A172 (cell line): ENCODE measurements around the gene PAX3. TPM values are rescaled to one million over a fixed set of nuclear protein-coding genes. Genes with fewer than 3 reads are reported as not detected.

ENCODE experiments used
- DNase-seq: peaks from one replicate; pipeline ENCODE4 v3.0.0-alpha.2; 2015; ENCODE audit warnings: low spot score
- total RNA-seq: library from RNA; depleted of rRNA; stranded (reverse); fragments of >200 nt; shearing (Covaris generic); gene quantifications from 2 replicates; pipeline ENCODE4 v1.2.3, GENCODE V29; 2014; rRNA removed

Gene PAX3
- total RNA-seq = not detected in 2 replicates

DNA sequence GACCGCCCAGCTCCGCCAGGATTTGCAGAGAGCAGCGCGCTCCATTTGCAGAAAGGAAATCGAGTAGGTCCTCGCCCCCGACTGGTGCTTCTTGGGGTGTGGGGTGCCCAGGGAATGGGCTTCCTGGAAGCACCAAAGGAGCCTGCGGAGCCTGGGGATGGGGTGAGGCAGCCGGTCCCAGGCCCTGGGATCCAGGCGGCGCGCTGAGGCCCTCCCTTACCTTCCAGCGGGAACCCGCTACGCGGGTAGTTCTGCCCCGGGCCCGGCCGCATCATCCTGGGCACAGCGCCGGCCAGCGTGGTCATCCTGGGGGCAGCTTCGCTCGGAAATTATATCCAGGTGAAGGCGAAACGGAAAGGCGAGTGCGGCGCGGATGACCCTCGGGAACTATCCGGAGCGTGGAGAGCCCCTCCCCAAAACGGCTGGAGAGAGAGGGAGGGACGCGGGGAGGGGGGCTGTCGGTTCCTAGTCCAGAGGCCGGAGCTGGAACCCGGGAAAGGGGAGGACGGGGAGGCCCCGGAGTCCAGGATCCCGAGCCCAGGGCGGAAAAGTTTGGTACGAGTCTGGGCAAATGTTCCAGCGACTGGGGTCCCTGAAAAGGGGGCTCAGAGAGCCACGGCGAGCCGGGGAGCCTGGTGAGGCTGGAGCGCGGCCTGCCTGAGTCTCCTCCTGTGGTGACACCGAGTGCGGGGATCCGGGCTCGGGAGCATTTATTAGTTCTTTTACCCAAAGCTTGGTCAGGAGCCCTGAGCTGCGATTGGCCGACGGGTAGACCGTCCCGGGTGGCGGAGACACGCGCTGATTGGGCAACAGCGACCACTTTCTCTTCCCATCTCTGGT lies at the start of gene PAX3:
Gene PAX3 (minus strand): TSS at position 688 of the 840 bp plus-strand sequence. CDS start 383 bp downstream, at position 305.
- no peak for DNase-seq

DNA sequence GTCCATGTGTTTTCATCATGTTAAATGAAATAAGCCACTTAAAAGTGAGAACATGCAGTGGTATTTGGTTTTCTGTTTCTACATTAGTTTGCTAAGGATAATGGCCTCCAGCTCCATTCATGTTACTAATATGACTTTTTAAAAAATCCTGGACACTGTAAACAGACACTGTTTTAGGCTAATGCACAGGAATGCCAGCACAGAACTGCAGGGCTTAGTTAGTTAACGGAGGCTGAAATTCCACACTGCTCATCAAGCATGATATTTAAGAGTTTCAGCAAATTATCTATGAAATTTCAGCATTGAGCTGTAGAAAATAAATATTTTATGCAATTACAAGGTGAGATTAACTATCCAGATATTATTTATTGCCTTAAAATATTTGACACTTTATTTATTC lies 42.5 kb upstream of the PAX3 start:
- DNase-seq = no peak

DNA sequence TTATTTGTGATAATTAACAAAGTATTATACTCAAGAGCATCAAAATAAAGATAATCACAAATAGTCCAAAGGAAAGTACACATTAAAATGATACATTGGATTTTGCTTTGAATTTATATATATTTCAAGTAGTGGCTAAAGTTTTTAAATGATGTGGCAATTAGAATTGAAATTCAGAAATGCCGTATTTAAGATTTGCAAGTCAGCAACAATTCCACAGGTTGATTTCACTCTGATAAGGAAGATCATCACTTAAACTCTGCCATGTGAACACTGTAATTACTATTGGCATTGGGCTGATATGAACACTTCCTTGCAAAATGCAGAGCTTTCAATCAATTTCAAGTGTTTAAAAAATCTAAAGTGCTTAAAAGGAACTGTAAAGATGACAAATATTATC lies 39.6 kb upstream of the PAX3 start:
- no peak for DNase-seq

DNA sequence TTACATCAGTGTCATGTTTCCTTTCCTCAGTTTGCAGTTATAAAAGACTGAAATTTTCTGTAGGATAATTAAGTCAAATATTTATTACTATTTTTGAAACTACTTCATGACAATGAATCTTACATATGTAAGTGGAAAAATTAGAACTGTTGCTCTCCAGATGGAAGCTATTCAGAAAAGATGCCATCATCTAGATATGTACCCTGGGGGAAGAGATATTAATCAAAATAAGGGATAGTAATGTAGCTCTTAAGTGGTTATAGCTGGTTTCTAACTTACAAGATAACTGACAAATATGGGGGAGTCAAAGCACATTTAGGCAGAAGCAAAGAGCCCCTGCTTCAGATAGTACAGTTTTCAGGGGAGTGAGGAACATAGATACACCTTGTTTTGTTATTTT lies 38.1 kb upstream of the PAX3 start:
- DNase-seq = no peak

DNA sequence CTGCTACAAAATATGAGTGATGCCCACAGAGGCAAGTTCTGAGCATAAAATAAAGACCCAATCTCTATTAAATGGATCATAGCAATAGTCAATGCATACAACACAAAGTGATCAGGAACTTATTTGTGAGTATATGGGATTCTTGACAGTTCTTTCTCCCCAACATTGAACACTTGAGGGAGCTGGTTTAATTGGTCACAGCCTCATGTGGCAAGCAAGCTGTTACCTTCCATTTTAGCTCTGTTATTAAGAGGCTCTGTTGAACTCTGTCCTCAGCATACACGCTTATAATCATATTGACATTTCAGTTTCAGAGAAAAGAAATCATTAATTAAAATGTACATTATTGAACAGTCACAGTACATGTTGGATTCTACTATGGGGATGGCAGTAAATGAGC lies 37.6 kb upstream of the PAX3 start:
- DNase-seq = no peak

DNA sequence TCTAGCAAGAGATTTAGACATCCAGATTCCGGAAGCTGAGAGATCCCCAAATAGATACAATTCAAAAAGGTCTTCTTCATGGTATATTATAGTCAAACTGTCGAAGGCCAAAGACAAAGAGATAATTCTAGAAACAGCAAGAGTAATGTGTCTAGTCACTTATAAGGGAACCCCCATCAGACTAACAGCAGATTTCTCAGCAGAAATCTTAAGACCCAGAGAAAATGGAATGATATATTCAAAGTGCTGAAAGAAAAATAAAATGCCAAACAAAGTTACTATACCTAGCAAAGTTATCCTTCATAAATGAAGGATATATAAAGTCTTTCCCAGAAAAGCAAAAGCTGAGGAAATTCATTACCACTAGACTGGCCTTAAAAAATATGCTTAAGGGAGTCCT lies 36.1 kb upstream of the PAX3 start:
- no peak for DNase-seq

DNA sequence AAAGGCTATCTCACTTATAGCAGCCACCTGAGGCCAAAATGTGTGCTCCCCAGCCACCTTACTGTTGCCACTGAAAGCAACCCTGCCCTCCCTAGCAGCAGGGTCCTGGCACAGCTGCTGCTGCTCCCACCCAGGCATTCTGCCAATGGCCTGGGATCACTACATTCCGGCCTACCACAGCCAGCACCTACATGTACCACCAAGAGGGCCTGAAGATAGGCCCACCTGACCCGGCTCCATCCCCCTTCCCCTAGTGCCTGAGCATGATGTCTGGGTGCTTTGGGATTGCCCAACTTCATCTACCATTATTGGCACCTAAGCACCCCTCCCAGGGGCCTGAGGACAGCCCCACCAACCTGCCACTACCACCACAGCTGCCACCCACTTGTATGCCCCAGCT lies 34.6 kb upstream of the PAX3 start:
- DNase-seq = no peak

DNA sequence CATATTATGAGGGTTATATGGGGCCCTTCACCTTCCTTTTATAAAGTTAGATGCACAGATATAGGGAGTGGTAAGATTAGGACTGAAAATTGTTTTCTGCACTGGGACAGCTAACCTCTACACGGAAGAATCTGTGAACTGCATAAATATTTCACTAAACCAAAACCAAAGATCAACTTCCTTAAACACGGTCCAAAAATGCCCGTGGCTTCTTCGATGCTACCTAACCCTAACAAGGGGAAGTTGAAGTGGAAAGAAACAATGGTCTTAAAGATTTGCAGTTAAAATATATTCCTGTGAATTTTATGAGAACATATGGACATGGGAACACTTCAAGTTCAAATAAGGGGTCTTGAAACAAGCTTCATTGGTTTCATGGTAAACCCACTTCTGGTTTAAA lies 33.3 kb upstream of the PAX3 start:
- no peak for DNase-seq

DNA sequence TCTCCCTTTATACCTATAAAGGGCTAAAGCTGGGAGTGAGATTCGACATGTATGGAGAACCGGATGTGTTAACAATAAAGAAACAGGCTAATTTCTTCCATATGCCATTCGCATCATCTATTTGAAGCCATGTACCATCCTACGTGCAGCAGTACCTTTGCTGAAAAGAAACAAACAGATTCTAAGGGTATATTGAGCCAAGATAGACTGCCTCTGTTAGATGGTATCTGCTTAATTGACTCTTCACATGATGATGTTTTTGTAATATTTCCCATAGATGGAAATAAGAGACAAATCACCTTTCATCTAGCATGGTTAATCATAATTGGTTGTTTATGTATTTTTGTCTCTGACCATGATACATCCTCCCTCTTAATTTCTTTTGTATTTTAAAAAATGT lies 32.1 kb upstream of the PAX3 start:
- DNase-seq = no peak

DNA sequence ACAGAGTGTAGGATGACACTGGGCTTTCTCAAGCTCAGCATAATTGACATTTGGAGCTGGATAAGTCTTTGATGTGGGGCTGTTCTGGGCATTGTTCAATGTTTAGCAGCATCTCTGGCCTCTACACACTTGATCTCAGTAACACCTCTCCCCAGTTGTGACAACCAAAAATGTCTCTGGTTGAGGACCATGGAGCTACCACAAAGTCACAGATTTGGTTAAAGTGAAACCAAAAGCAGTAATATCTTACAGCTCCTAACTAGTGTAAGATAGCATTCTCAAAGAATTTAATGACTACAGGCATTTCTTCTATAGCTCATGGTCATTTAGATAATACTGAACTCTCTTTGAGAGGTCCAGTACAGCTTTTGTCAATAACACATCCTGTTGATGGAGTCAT lies 23.4 kb upstream of the PAX3 start:
- no peak for DNase-seq

DNA sequence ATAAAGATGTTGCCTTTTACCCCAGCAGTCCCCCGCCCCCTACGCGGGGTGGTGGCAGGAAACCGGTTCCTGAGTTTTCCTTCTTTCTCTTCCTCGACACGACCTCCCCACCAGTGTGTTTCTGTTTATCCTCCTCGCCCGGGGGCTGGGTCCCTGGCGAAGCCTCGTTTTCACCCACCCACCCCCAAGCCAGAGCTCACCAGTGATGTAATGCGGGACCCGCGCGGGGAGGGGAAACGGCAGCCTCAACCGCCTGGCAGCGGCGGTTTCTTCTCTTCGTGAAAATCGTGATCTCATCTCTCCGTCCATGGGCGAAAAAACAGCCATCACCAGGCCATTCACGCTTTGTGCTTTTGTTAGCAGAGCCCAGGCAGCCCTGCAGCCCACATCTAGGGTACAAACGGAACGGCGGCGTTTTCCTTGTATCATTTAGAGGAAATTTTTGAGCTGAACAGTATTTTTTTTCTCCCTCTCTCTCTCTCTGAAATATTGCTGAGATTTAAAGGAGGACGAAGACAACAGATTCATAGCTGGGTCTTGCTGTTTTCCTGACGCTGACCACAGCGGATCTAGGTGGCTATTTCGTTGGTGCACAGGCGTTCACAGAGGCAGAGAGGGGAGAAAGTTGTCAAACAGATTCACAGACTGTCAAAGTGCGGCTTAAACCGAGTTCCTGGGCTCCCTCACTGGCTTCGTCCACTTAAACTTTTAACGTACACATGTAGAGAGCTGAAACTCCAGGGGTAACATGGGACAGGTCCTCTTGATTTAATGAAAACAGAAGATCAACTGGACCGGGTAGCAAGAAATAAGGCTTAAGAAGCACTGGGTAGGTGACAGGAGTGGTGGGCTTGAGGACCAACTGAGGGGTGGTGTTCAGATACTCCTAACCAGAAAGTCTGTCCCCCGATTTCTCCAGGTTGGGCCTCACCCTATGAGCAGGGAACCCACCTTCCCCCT lies 21.9 kb upstream of the PAX3 start:
- DNase-seq = no peak

DNA sequence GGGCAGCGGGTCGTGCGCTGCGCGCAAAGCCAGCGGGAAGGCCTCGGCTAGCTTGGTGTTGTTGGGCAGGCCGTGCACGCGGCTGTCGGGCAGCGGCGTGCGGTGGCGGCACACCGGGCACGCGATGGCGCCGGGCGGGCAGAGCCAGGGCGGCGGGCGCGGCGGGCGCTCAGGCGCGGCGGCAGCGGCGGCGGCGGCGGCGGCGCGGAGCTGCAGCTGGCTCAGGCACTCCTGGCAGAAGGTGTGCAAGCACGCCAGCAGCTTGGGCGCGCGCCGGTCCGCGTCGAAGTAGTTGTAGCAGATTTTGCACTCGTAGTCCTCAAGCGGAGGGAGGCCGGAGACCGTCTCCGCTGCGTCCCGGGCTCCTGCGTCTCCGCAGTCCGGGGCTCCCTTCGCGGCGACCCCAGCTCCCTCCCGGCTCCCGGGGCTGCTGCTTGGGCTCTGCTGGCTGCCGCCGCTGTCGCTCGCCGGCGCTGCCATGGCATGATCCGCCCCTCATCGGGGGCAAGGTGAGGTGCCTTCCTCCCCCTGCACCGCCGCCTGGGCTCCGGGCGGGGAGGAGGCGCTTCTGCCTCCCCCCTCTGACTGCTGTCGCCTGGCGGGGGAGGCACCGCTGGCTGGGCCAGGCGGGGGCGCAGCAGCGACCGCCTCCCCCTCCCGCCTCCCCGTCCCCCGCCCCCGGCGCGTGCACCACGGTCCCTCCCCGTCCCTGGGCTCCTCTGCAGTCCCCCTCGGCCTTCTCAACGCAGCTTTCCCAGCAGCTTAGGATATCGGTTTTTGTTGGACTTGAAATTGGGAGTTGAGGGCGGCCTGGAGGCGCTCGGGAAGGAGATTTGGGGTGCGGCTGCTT lies 21.0 kb upstream of the PAX3 start:
- DNase-seq = no peak

DNA sequence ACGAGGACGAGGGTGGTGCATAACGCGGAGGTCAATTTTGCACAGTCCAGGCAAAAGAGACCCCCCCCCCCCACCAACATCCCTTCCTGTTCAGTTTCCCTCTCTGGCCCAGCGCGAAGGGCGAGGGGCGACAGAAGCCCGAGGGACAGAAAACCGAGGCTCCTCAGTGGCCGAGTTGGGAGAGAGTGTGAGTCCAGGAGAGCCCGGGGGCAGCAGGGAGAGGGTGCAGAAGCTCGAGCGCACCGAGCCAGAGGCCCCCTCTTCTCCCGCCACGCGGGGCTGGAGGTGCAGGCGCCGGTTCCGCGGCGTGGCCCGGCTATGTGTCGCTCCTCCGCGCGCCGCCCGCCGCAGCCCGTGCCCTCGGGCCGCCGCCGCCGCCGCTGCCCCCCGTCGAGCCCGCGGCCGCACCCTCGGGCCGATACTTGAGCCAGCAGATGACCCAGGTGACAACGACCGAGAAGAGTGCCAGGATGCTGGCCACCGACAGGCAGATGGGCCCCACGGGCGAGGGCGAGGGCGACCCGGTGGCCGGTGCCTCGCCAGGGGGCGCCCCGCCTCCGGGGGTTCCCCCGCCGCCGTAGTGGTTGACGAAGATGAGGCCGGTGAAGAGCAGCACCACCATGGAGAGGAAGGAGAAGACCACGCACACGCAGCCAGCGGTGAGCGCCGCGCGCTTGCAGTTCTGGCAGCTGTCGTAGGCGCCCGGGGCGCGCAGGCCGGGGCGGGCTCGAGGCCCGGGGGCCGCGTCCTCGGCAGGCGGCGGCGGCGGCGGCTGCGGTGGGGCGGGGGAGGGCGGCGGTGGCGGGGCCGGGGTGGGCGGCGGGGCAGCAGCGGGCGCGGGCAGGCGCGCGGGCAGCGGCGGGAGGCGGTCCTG lies 20.2 kb upstream of the PAX3 start:
- no peak for DNase-seq

DNA sequence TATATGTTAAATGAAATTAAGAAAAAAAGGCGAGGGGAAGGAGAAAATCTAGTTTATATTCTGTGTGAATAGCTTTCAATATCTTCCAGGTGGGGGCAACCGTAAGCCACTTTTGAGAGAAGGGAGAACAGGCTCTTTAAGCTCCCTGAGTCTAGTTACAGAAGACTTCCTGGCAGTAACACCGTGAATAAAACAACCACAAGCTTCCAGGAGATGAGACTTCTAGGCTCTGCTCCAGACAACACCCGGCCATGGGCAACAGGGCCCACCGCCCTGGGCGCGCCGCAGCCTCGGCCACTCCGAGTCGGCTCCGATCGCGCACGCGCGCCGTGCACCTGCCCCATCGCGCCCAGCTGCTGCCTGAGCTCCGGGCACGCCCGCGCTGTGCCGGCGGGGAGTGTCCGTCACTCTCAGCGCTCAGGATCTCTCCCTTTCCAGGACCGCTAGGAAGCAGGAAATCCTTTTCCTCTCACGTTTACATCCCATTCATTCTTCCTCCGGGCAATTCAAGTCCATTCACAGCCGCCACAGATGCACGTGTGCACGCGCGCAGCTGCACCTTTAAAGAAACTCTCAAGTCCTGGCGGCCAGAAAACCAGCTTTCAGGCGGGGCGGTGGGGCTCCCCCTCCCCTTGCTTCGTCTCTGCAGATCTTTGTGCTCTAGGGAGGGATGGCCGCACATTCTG lies 19.4 kb upstream of the PAX3 start:
- peak; percentile 78 for DNase-seq

DNA sequence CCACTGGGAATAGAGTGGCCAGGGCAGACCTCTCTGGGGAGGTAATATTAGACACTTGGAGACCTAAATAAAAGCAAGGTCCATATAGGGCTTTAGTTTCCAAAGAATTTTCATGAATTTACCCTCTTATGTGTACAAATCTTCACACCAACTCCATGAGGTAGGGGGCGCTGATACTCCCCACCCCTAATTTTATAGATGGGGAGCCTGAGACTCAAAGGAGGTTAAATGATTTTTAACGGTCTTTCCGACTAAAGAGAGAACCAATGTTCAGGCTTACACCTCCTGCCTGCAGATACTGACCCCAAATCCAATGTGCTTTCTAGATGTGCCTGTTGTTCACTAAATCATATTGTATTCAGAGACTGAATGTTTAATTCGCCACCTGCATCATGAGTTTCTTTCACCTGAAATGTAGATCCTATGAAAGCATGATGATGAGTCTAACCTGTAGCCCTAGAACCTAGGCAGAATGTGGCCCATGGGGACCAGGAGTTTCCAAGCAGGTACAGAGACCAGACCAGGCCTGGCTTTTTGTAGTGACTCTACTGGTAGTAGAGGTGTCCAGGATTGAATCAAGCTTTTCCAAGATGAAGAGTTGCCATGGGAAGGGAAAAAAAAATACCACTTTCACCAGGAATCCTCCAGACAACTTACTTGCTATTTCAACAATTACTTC lies 16.8 kb upstream of the PAX3 start:
- DNase-seq = no peak

DNA sequence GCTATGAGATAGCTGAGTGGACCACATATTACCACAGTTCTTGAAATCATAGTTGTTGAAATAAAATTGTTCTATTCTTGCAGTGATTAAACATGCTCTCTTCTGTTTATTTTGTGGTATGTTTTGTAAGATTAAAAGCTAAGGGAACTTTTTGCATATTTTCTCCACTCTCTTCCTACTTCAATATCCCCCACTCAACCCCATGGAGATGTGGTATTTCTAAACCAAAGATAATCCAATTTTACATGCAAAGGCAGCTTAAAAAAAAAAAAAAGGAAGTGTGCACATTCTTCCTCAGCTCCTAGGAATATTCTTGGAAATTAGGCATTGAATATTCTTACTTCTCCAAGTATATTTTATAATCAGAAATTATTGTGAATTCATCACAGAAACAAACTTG lies 15.0 kb upstream of the PAX3 start:
- DNase-seq = no peak

DNA sequence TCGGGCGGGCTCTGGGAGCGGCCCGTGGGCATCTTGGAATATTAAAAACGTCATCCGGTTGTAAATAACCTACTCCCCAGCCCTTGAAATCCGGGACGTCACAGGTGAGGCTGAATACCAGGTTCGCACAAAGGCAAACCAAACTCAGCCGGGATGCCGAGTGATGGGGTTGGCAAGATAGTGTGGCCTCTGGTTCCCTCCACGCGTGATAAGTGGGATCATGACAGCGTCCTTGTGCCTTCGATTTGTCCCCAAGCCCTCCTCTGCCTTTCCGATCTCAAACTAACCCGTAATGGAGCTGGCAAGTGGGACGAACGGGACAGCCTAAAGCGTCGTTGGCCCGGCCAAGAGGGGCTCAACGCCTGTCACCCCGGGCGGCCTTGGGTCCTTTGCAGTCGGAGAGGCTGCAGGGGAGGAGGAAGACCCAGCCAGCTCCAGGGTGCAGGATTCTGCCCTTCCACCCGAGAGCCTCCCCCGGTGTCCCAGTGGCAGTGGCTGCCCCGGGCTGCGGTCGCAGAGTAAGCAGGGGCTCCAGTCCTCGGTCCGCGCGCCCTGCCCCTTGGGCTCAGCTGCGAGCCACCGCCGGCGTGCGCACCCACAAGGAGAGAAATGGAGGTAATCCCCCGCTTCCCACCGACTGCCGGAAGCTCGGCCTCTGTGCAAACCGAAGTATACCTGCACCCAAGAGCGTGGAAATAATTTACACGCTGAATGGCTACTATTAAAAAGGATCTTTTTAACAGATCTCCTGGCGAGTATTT lies 13.4 kb upstream of the PAX3 start:
- DNase-seq = no peak

DNA sequence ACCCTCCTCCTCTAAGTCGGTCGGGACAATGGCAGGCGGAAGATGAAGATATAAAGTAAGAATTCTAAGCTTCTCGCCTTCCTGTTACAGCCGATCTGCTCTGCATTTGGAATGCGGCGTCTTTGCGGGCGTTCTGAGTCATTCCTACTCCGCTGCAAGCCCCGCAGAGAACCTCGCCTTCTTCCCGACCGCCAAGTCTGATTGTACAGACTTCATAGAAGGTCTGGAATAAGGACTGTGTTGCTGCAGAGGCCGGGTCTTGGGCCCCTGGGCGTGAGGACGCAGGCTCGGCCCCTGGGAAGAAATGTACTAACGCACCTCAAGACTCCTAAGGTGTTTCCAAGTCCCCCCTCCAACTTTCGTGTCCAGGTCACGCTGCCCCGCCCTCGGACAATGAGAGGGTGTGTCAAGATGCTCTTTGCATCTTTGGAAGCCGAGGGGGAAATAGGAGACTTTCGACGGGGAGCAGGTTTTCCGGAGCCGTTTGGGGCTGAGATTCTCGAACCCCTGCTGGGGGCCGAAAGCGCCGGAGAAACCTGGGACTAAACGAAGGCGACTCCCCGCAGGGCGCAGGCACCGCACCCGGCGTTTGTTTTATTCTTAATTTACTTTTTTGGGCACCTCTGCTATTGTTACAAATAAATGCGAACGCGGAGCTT lies 12.7 kb upstream of the PAX3 start:
- no peak for DNase-seq
